ENCODE measurements around the gene RNF41.

Gene RNF41

DNA sequence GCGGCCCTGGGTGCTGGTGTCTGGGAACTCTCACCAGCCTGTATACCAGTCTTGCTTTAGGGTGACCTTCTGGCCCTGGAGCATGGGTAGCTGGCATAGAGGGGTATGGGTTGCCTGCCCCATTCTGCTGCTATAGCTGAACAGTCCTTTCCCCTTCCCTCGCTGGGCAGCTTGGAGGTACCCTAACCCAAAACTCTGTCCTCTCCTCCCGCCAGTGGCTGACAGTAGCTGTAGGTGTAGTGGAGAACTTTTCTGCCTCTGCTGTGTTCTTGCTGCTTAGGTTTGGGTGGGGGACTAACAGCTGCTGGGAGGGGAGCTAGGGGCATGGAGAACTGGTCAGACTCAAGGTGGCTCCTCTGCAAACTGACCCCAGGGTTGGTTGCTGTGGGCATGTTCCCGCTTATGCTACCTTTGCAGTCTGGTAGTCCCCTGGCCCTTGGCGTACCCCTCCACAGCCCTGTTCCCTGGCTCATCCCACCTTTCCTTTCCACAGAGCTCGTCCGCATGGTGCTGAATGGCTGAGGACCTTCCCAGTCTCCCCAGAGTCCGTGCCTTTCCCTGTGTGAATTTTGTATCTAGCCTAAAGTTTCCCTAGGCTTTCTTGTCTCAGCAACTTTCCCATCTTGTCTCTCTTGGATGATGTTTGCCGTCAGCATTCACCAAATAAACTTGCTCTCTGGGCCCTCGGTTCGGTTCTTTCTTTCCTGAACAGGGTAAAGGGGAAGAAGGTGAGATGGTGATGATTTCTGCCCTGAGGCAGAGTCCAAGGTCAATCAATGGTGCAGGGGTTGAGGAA, 60.6 kb downstream of the RNF41 start:
- no peak overlapping the region for H2AK5ac ChIP-seq (ENCODE audit: low read depth, low read length)
- H4K91ac ChIP-seq (ENCODE audit: low read depth, low read length, poor library complexity) = no peak overlapping the region
- H2BK12ac ChIP-seq (ENCODE audit: low read length) = no peak overlapping the region
- H2AFZ ChIP-seq (ENCODE audit: low read length) = no peak overlapping the region
- peak overlapping the region; percentile 58 for H3K27ac ChIP-seq (replicated peaks; ENCODE audit: low read length)
- WGBS, 2 donors (ENCODE audit: extremely low coverage in 2 of 2, insufficient read length in 2 of 2, insufficient replicate concordance in 1 of 2) = no CpG with 5 or more reads among the region's 11 CpGs
- H4K8ac ChIP-seq (ENCODE audit: low read depth, low read length) = no peak overlapping the region
- peak overlapping the region; percentile 18 for H3K9ac ChIP-seq (ENCODE audit: low read depth, low read length, poor library complexity)
- no peaks in the 10 kb centered on the region for H3K27me3 ChIP-seq (ENCODE audit: control insufficient read depth in 3 of 3, insufficient read depth in 3 of 3, low read depth in 1 of 3, low read length in 3 of 3)
- H3K4me2 ChIP-seq (ENCODE audit: insufficient read depth, low read length, poor library complexity, severe bottlenecking) = peak overlapping the region; percentile 47
- no peak overlapping the region for H3K14ac ChIP-seq (ENCODE audit: low read length)
- H3K4me3 ChIP-seq (ENCODE audit: low read length in 2 of 2) = peak overlapping the region in 1 of 2 donors; percentile 58
- H3K36me3 ChIP-seq (replicated peaks in 1 of 2; ENCODE audit: control insufficient read depth in 2 of 2, insufficient read depth in 2 of 2, low read length in 2 of 2) = peaks cover 38 to 70% of the 10 kb centered on the region in 2 donors
- H3K9me3 ChIP-seq (replicated peaks in 1 of 2; ENCODE audit: control insufficient read depth in 2 of 2, insufficient read depth in 1 of 2, low read depth in 1 of 2, low read length in 2 of 2) = no peaks in the 10 kb centered on the region
- no peak for DNase-seq (ENCODE audit: low spot score)
- H2BK5ac ChIP-seq (ENCODE audit: low read length) = no peak overlapping the region
- H2BK15ac ChIP-seq (ENCODE audit: low read length) = no peak overlapping the region
- peaks cover 3% of the 10 kb centered on the region for H3K79me1 ChIP-seq (ENCODE audit: low read depth, low read length)
- no peak overlapping the region for H2BK120ac ChIP-seq (ENCODE audit: low read depth, low read length)
- H3K23ac ChIP-seq (ENCODE audit: low read depth, low read length, poor library complexity) = no peak overlapping the region
- no peak overlapping the region for H3K18ac ChIP-seq (ENCODE audit: low read length)
- no peak overlapping the region for H3K4ac ChIP-seq (ENCODE audit: low read length)
- H3K4me1 ChIP-seq (ENCODE audit: control insufficient read depth in 2 of 2, insufficient read depth in 1 of 2, low read depth in 1 of 2, low read length in 2 of 2) = peaks cover 27 to 40% of the 10 kb centered on the region in 2 donors

DNA sequence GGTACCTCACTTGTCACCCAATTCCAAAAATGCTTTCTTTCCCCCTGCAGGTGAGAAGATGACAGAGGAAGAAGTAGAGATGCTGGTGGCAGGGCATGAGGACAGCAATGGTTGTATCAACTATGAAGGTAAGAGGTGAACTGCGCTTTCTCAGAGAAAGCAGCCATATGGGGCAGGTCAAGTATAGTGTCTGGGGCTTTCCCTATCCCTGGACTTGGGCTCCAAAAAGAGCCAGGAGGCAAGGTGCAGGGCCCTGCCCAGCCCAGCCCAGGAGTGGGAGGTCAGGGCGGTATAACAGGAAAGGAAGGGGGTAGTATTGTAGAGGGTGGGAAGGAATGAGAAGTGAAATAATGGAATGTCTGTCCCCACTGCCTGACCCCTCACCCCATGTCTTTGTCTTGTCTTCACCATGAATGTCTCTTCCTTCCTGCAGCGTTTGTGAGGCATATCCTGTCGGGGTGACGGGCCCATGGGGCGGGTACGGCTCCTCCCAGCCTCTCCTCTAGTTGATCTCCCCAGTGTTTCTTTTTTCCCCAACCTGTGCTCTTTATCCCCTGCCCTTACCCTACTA, 61.4 kb downstream of the RNF41 start:
- Histone ChIP-seq H2BK120ac (ENCODE audit: low read depth, low read length) (no peak overlapping the region), H3K4me3 (ENCODE audit: low read length in 2 of 2) (peak overlapping the region; percentile 2 to 85), H3K9ac (ENCODE audit: low read depth, low read length, poor library complexity) (no peak overlapping the region), H2BK12ac (ENCODE audit: low read length) (no peak overlapping the region), H3K9me3 (replicated peaks in 1 of 2; ENCODE audit: control insufficient read depth in 2 of 2, insufficient read depth in 1 of 2, low read depth in 1 of 2, low read length in 2 of 2) (no peaks in the 10 kb centered on the region), H3K14ac (ENCODE audit: low read length) (no peak overlapping the region), H3K79me1 (ENCODE audit: low read depth, low read length) (no peaks in the 10 kb centered on the region), H3K4me2 (ENCODE audit: insufficient read depth, low read length, poor library complexity, severe bottlenecking) (peak overlapping the region; percentile 41), H3K18ac (ENCODE audit: low read length) (no peak overlapping the region), H4K8ac (ENCODE audit: low read depth, low read length) (no peak overlapping the region), H2BK15ac (ENCODE audit: low read length) (no peak overlapping the region), H2AFZ (ENCODE audit: low read length) (no peak overlapping the region), H3K36me3 (replicated peaks in 1 of 2; ENCODE audit: control insufficient read depth in 2 of 2, insufficient read depth in 2 of 2, low read length in 2 of 2) (peaks cover 38 to 70% of the 10 kb centered on the region in 2 donors), H3K27me3 (ENCODE audit: control insufficient read depth in 3 of 3, insufficient read depth in 3 of 3, low read depth in 1 of 3, low read length in 3 of 3) (no peaks in the 10 kb centered on the region), H3K4me1 (ENCODE audit: control insufficient read depth in 2 of 2, insufficient read depth in 1 of 2, low read depth in 1 of 2, low read length in 2 of 2) (peaks cover 27 to 40% of the 10 kb centered on the region in 2 donors), H3K23ac (ENCODE audit: low read depth, low read length, poor library complexity) (no peak overlapping the region), H2AK5ac (ENCODE audit: low read depth, low read length) (no peak overlapping the region), H4K91ac (ENCODE audit: low read depth, low read length, poor library complexity) (no peak overlapping the region), H3K4ac (ENCODE audit: low read length) (no peak overlapping the region), H2BK5ac (ENCODE audit: low read length) (no peak overlapping the region), H3K27ac (replicated peaks; ENCODE audit: low read length) (peak overlapping the region; percentile 20)
- no peak for DNase-seq (ENCODE audit: low spot score)
- WGBS, 2 donors (ENCODE audit: extremely low coverage in 2 of 2, insufficient read length in 2 of 2, insufficient replicate concordance in 1 of 2) = no CpG with 5 or more reads among the region's 7 CpGs

DNA sequence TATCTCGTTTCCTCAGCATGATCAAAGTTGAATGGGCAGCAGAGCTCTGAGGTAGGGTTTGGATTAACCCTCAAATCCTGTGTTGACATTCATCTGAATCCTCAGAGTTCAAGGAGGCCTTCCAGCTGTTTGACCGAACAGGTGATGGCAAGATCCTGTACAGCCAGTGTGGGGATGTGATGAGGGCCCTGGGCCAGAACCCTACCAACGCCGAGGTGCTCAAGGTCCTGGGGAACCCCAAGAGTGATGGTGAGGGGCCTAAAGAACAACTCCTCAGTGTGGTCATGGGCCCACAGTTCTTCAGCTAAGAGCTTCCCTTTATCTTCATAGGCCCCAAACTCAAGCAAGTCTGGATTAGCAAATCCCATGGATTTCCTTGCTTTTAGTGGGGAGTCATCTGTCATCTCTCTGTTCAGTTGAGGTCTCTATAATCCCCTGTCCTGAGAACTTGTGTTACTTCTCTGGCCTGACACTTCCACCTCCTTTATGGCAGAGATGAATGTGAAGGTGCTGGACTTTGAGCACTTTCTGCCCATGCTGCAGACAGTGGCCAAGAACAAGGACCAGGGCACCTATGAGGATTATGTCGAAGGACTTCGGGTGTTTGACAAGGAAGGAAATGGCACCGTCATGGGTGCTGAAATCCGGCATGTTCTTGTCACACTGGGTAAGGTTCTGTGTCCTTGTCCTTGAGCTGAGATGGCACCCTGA, 62.1 kb downstream of the RNF41 start:
- H2BK15ac ChIP-seq (ENCODE audit: low read length) = no peak overlapping the region
- peaks cover 27 to 40% of the 10 kb centered on the region in 2 donors for H3K4me1 ChIP-seq (ENCODE audit: control insufficient read depth in 2 of 2, insufficient read depth in 1 of 2, low read depth in 1 of 2, low read length in 2 of 2)
- no peaks in the 10 kb centered on the region for H3K9me3 ChIP-seq (replicated peaks in 1 of 2; ENCODE audit: control insufficient read depth in 2 of 2, insufficient read depth in 1 of 2, low read depth in 1 of 2, low read length in 2 of 2)
- no peak for DNase-seq (ENCODE audit: low spot score)
- H3K27ac ChIP-seq (replicated peaks; ENCODE audit: low read length) = peak overlapping the region; percentile 1
- H2AFZ ChIP-seq (ENCODE audit: low read length) = no peak overlapping the region
- H3K27me3 ChIP-seq (ENCODE audit: control insufficient read depth in 3 of 3, insufficient read depth in 3 of 3, low read depth in 1 of 3, low read length in 3 of 3) = no peaks in the 10 kb centered on the region
- no peaks in the 10 kb centered on the region for H3K79me1 ChIP-seq (ENCODE audit: low read depth, low read length)
- peak overlapping the region; percentile 85 to 91 for H3K4me3 ChIP-seq (ENCODE audit: low read length in 2 of 2)
- H2BK12ac ChIP-seq (ENCODE audit: low read length) = no peak overlapping the region
- H4K91ac ChIP-seq (ENCODE audit: low read depth, low read length, poor library complexity) = no peak overlapping the region
- no peak overlapping the region for H2AK5ac ChIP-seq (ENCODE audit: low read depth, low read length)
- no peak overlapping the region for H2BK120ac ChIP-seq (ENCODE audit: low read depth, low read length)
- H3K4me2 ChIP-seq (ENCODE audit: insufficient read depth, low read length, poor library complexity, severe bottlenecking) = peak overlapping the region; percentile 53
- WGBS, 2 donors (ENCODE audit: extremely low coverage in 2 of 2, insufficient read length in 2 of 2, insufficient replicate concordance in 1 of 2) = no CpG with 5 or more reads among the region's 8 CpGs
- no peak overlapping the region for H3K4ac ChIP-seq (ENCODE audit: low read length)
- no peak overlapping the region for H3K18ac ChIP-seq (ENCODE audit: low read length)
- H4K8ac ChIP-seq (ENCODE audit: low read depth, low read length) = no peak overlapping the region
- H3K36me3 ChIP-seq (replicated peaks in 1 of 2; ENCODE audit: control insufficient read depth in 2 of 2, insufficient read depth in 2 of 2, low read length in 2 of 2) = peaks cover 42 to 70% of the 10 kb centered on the region in 2 donors
- no peak overlapping the region for H3K14ac ChIP-seq (ENCODE audit: low read length)
- no peak overlapping the region for H2BK5ac ChIP-seq (ENCODE audit: low read length)
- peak overlapping the region; percentile 5 for H3K9ac ChIP-seq (ENCODE audit: low read depth, low read length, poor library complexity)
- no peak overlapping the region for H3K23ac ChIP-seq (ENCODE audit: low read depth, low read length, poor library complexity)

Data from neuronal stem cell (in vitro differentiated cells).